Loucy (cell line): ENCODE results near the gene ADARB2.

Experiments
- H2AFZ ChIP-seq: fragments of 200-600 bp; sonication (generic); 2 replicates; pipeline ENCODE4 v1.6.0; 2016; ENCODE audit warnings: antibody characterized with exemption, mild to moderate bottlenecking, low read length, moderate library complexity
- H3F3A ChIP-seq: fragments of 200-600 bp; 2 replicates; pipeline ENCODE4 v1.6.0; 2016; ENCODE audit warnings: antibody characterized with exemption, low read depth, mild to moderate bottlenecking
- H3K27me3 ChIP-seq: fragments of 200-600 bp; sonication (generic); 2 replicates; pipeline ENCODE4 v1.6.1; 2014; ENCODE audit warnings: low read length, mild to moderate bottlenecking; ENCODE audit not compliant: insufficient read depth, poor library complexity, severe bottlenecking
- H3K36me3 ChIP-seq: fragments of 200-600 bp; sonication (generic); 2 replicates; pipeline ENCODE4 v1.6.1; 2016; ENCODE audit warnings: low read length; ENCODE audit not compliant: insufficient read depth
- H3K4me1 ChIP-seq: fragments of 200-600 bp; sonication (generic); 2 replicates; pipeline ENCODE4 v1.5.1; 2014; ENCODE audit warnings: low read length, mild to moderate bottlenecking; ENCODE audit not compliant: insufficient read depth, poor library complexity, severe bottlenecking
- H3K4me2 ChIP-seq: fragments of 200-600 bp; sonication (generic); 2 replicates; pipeline ENCODE4 v1.6.0; 2014; ENCODE audit warnings: antibody characterized with exemption, low read length, low read depth, mild to moderate bottlenecking; ENCODE audit not compliant: poor library complexity, severe bottlenecking
- H3K4me3 ChIP-seq: fragments of 200-600 bp; sonication (generic); 2 replicates; pipeline ENCODE4 v1.5.1; 2014; ENCODE audit warnings: low read length, mild to moderate bottlenecking, mixed read lengths; ENCODE audit not compliant: poor library complexity, severe bottlenecking
- H3K79me2 ChIP-seq: fragments of 200-600 bp; sonication (generic); 2 replicates; pipeline ENCODE4 v1.6.1; 2014; ENCODE audit warnings: low read length; ENCODE audit not compliant: insufficient read depth
- H3K9ac ChIP-seq: fragments of 200-600 bp; sonication (generic); 2 replicates; pipeline ENCODE4 v1.6.0; 2014; ENCODE audit warnings: mild to moderate bottlenecking, low read depth, low read length, moderate library complexity; ENCODE audit not compliant: poor library complexity, severe bottlenecking
- H3K9me2 ChIP-seq: fragments of 200-600 bp; sonication (generic); replicated peaks from 2 replicates; pipeline ENCODE4 v1.6.1; 2016; ENCODE audit warnings: low read depth, low read length, mixed read lengths
- H3K9me3 ChIP-seq: fragments of 200-600 bp; sonication (generic); 2 replicates; pipeline ENCODE4 v1.6.1; 2014; ENCODE audit warnings: mild to moderate bottlenecking, antibody characterized with exemption, low read length, low read depth; ENCODE audit not compliant: insufficient read depth
- H4K20me1 ChIP-seq: fragments of 200-600 bp; sonication (generic); 2 replicates; pipeline ENCODE4 v1.6.0; 2014; ENCODE audit warnings: antibody characterized with exemption, low read length, mild to moderate bottlenecking; ENCODE audit not compliant: insufficient read depth, poor library complexity, severe bottlenecking
- EZH2phosphoT487 ChIP-seq: fragments of 200-600 bp; IDR thresholded peaks from 2 replicates; pipeline ENCODE4 v1.6.1; 2018; ENCODE audit warnings: antibody characterized with exemption, mild to moderate bottlenecking, moderate library complexity, borderline replicate concordance
- TF ChIP-seq, protein P1 (sequence below): fragments of 200-600 bp; sonication (generic); conservative IDR thresholded peaks from 2 replicates; pipeline ENCODE4 v1.5.1; 2014; ENCODE audit warnings: mild to moderate bottlenecking, antibody characterized with exemption, low read length

ADARB2 gene

DNA sequence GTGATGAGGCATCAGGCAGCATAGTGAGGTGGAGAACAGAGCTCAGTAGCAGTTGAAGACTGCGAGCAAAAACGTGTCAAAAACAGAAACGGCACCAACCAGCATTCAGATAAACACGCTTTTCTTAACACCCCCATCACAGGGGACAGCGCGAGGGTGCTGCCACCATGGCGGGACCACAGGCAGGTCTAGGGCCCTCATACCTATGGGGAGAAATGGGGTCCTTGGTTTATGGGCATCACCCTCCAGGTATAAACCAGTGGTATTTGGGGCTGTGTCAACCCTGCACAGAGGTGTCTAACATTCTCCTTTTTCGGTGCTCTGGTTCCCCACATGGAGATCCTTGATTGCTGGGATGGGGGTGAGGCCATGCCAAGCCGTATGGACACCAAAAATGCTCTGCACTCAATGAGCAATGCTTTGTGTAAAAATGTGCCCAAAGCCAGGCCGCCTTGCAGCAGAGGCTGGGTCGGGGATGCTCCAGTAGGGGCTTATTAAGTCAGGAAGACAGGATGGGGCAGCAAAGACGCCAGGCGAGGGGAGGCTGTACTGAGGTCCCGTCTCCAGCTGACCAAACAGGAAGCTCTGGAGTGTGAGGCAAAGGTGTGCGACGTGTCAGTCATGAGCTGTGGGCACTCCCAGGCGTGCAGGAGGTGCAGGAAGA is 489.6 kb downstream of the ADARB2 start:
- Histone ChIP-seq H4K20me1 (no peaks in the 10 kb centered on the region), H3K9me2 (no peaks in the 10 kb centered on the region), H2AFZ (no peak overlapping the region), H3K79me2 (no peaks in the 10 kb centered on the region), H3F3A (peaks cover 5% of the 10 kb centered on the region; the same call in 1 of the 2 replicates), H3K4me2 (no peak overlapping the region), H3K9me3 (no peaks in the 10 kb centered on the region), H3K4me1 (peaks cover under 1% of the 10 kb centered on the region), H3K9ac (no peak overlapping the region), H3K36me3 (no peaks in the 10 kb centered on the region), H3K4me3 (no peak overlapping the region), H3K27me3 (peaks cover 24% of the 10 kb centered on the region)
- TF ChIP-seq EZH2phosphoT487 = no peak
- TF ChIP-seq, protein P1, sequence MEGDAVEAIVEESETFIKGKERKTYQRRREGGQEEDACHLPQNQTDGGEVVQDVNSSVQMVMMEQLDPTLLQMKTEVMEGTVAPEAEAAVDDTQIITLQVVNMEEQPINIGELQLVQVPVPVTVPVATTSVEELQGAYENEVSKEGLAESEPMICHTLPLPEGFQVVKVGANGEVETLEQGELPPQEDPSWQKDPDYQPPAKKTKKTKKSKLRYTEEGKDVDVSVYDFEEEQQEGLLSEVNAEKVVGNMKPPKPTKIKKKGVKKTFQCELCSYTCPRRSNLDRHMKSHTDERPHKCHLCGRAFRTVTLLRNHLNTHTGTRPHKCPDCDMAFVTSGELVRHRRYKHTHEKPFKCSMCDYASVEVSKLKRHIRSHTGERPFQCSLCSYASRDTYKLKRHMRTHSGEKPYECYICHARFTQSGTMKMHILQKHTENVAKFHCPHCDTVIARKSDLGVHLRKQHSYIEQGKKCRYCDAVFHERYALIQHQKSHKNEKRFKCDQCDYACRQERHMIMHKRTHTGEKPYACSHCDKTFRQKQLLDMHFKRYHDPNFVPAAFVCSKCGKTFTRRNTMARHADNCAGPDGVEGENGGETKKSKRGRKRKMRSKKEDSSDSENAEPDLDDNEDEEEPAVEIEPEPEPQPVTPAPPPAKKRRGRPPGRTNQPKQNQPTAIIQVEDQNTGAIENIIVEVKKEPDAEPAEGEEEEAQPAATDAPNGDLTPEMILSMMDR = no peak

DNA sequence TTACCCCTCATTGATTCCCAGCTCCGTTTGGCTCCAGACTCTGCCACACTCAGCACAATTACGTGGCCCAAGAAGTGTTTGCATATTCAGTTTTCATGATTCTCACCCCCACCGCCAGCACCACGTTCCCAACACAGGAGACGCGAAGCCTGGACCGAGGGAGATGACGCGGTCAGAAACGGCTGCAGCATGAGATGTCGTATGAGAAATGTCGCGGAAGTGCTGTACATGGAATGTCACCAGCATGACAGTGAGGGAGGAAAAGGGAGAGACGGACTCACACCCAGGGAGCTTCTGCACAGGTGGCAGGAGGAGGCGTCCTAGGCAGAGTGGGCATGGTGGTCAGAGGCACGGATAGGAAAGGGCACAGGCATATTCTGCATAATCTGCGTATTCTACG is 492.8 kb downstream of the ADARB2 start:
- Histone ChIP-seq H4K20me1 (no peaks in the 10 kb centered on the region), H3K9me3 (no peaks in the 10 kb centered on the region), H3K4me1 (peaks cover 17% of the 10 kb centered on the region), H3K4me3 (no peak overlapping the region), H3K79me2 (no peaks in the 10 kb centered on the region), H3K9me2 (no peaks in the 10 kb centered on the region), H3K36me3 (no peaks in the 10 kb centered on the region), H3K27me3 (peaks cover 5% of the 10 kb centered on the region), H2AFZ (no peak overlapping the region), H3K9ac (no peak overlapping the region), H3F3A (no peaks in the 10 kb centered on the region), H3K4me2 (no peak overlapping the region)
- TF ChIP-seq EZH2phosphoT487 = no peak
- TF ChIP-seq, protein P1 = no peak

DNA sequence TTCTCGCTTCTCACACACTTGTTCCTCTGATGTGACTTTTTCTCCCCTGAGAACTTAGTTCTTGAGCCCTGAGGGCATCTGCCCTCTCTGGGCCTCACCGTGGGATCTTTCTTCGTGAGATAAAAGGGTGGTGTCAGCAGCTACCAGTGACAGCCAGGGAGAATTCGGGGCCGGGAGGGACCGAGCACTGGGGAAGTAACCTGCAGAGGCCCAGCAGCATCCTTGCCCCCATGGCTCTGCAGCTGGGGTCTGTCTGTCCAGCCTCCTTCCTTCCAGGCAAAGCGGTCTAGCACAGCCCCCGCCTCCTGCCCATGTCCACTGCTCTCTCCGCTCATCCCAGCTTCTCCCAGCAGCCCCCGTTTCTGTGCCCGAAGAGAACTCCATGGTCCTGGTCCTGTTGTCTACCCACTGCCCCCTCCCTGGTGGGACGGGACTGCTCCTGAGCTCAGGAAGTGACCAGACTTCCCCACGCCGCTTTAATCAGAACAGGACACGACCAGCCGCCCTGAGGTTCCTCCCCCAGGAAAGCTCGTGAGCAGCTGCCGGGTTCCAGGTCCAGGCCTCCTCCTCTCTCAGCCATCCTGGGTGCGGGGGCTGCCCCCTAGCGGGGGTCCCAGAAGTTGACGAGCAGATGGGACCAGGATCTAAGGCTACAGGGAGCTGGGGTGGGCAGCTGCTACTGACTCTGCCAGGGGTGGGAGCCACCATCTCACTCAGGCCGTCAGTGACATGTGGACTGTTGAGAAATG is 493.7 kb downstream of the ADARB2 start:
- Histone ChIP-seq H3K4me2 (no peak overlapping the region), H3F3A (no peaks in the 10 kb centered on the region)
- TF ChIP-seq, protein P1 = peak; percentile 38; the same call in 1 of the 2 replicates
- no peak for TF ChIP-seq EZH2phosphoT487

More for the DNA sequence above, 493.7 kb downstream of the ADARB2 start:
- no peaks in the 10 kb centered on the region for H3K36me3 ChIP-seq
- peaks cover 17% of the 10 kb centered on the region for H3K4me1 ChIP-seq
- H3K4me3 ChIP-seq = no peak overlapping the region
- H3K27me3 ChIP-seq = peaks cover 5% of the 10 kb centered on the region
- H3K79me2 ChIP-seq = no peaks in the 10 kb centered on the region
- H2AFZ ChIP-seq = no peak overlapping the region
- H4K20me1 ChIP-seq = no peaks in the 10 kb centered on the region
- H3K9me3 ChIP-seq = no peaks in the 10 kb centered on the region
- no peaks in the 10 kb centered on the region for H3K9me2 ChIP-seq
- H3K9ac ChIP-seq = no peak overlapping the region
